Fibroblast of lung (primary cell): Measurements from ENCODE around the gene RAB6A. TPM values are rescaled to one million over a fixed set of nuclear protein-coding genes. Genes with fewer than 3 reads are reported as not detected.
"Not testable (repeated sequence)": the region's sequence is repeated elsewhere in the genome, so short reads cannot be mapped to it uniquely, and the experiment has no call there.

Experiments
- DNase-seq, 2 donors: peaks; one replicate each; pipeline versions ENCODE4 v3.0.0 to v3.0.0-alpha.2; 2010; ENCODE audit warnings: low read depth in 2 of 2
- H2AFZ ChIP-seq: 2 replicates; pipeline ENCODE4 v1.5.1; 2012; ENCODE audit warnings: low read length, control low read depth, inconsistent platforms
- H3K27ac ChIP-seq: 2 replicates; pipeline ENCODE4 v1.5.1; 2011; ENCODE audit warnings: low read length, control low read depth; ENCODE audit not compliant: insufficient read depth
- H3K27me3 ChIP-seq: 2 replicates; pipeline ENCODE4 v1.5.1; 2011; ENCODE audit warnings: mild to moderate bottlenecking, low read length; ENCODE audit not compliant: control insufficient read depth, insufficient read depth
- H3K36me3 ChIP-seq: 2 replicates; pipeline ENCODE4 v1.5.1; 2011; ENCODE audit warnings: low read length; ENCODE audit not compliant: control insufficient read depth, insufficient read depth
- H3K4me1 ChIP-seq: 2 replicates; pipeline ENCODE4 v1.5.1; 2011; ENCODE audit warnings: low read length; ENCODE audit not compliant: control insufficient read depth, insufficient read depth; ENCODE audit errors: extremely low read depth
- H3K4me2 ChIP-seq: 2 replicates; pipeline ENCODE4 v1.5.1; 2011; ENCODE audit warnings: low read length, control low read depth; ENCODE audit not compliant: insufficient read depth; ENCODE audit errors: extremely low read depth
- H3K4me3 ChIP-seq, 4 experiments: fragments of 200-600 bp in 1 of 4; sonication (generic) in 1 of 4; replicated peaks in 1 of 4; 2 replicates each; pipeline ENCODE4 v1.5.1; 2011 to 2016; ENCODE audit warnings: low read length in 4 of 4, low read depth in 3 of 4, mild to moderate bottlenecking in 3 of 4, control low read depth in 2 of 4, inconsistent platforms in 1 of 4, mixed read lengths in 1 of 4; ENCODE audit not compliant: insufficient read depth in 1 of 4; ENCODE audit errors: control extremely low read depth in 1 of 4
- H3K79me2 ChIP-seq: 2 replicates; pipeline ENCODE4 v1.5.1; 2012; ENCODE audit warnings: mild to moderate bottlenecking, low read length, inconsistent platforms; ENCODE audit not compliant: control insufficient read depth, insufficient read depth
- H3K9ac ChIP-seq: 2 replicates; pipeline ENCODE4 v1.5.1; 2011; ENCODE audit warnings: mild to moderate bottlenecking, low read length, control low read depth; ENCODE audit not compliant: insufficient read depth
- H3K9me3 ChIP-seq: 2 replicates; pipeline ENCODE4 v1.5.1; 2012; ENCODE audit warnings: low read depth, low read length; ENCODE audit not compliant: control insufficient read depth, insufficient read depth
- H4K20me1 ChIP-seq: 2 replicates; pipeline ENCODE4 v1.5.1; 2011; ENCODE audit warnings: low read length; ENCODE audit not compliant: control insufficient read depth, insufficient read depth; ENCODE audit errors: extremely low read depth
- EZH2 ChIP-seq: IDR thresholded peaks from 2 replicates; pipeline ENCODE4 v1.5.1; 2012; ENCODE audit warnings: low read length, control low read depth, mild to moderate bottlenecking; ENCODE audit errors: missing control alignments
- polyA plus RNA-seq, 2 donors: library from polyadenylated mRNA; depleted of rRNA in 1 of 2; stranded (reverse) in 1 of 2; unstranded in 1 of 2; fragments of >200 nt; gene quantifications; 2 replicates each; pipeline ENCODE4 v1.2.1, GENCODE V29; 2011 to 2012; ENCODE audit warnings: missing spikeins in 1 of 2
- total RNA-seq: library from RNA; depleted of rRNA; stranded (reverse); fragments of >200 nt; gene quantifications from 2 replicates; pipeline ENCODE4 v1.2.1, GENCODE V29; 2014
- TF ChIP-seq, protein P1 (sequence below), 2 donors: IDR thresholded peaks in 1 of 2; conservative IDR thresholded peaks in 1 of 2; 1 replicate in 1 of 2; 2 replicates in 1 of 2; pipeline ENCODE4 v1.5.1; 2011 to 2012; ENCODE audit warnings: low read length in 2 of 2, control low read depth in 1 of 2, inconsistent platforms in 1 of 2, low read depth in 1 of 2, mild to moderate bottlenecking in 1 of 2

The RAB6A gene
- total and polyA plus RNA-seq, 2 donors (not counting 1 experiment from before 2014, with no cell fraction given), result 103 to 255 TPM

- H3K9ac ChIP-seq, result no peak overlapping the region
- no peak overlapping the region for H2AFZ ChIP-seq
- H3K4me3 ChIP-seq, result no peak overlapping the region
- H3K79me2 ChIP-seq, result peaks cover 89% of the 10 kb centered on the region
- DNase-seq, result no peak
- no peaks in the 10 kb centered on the region for H3K9me3 ChIP-seq
- TF ChIP-seq, protein P1, sequence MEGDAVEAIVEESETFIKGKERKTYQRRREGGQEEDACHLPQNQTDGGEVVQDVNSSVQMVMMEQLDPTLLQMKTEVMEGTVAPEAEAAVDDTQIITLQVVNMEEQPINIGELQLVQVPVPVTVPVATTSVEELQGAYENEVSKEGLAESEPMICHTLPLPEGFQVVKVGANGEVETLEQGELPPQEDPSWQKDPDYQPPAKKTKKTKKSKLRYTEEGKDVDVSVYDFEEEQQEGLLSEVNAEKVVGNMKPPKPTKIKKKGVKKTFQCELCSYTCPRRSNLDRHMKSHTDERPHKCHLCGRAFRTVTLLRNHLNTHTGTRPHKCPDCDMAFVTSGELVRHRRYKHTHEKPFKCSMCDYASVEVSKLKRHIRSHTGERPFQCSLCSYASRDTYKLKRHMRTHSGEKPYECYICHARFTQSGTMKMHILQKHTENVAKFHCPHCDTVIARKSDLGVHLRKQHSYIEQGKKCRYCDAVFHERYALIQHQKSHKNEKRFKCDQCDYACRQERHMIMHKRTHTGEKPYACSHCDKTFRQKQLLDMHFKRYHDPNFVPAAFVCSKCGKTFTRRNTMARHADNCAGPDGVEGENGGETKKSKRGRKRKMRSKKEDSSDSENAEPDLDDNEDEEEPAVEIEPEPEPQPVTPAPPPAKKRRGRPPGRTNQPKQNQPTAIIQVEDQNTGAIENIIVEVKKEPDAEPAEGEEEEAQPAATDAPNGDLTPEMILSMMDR (conservative IDR thresholded peaks at IDR 0.05 in 1 of 2, IDR thresholded peaks at IDR 0.05 in 1 of 2; ENCODE audit: low read depth in 1 of 2, low read length in 2 of 2), result no peak
- TF ChIP-seq EZH2, result no peak
- peaks cover 2% of the 10 kb centered on the region for H4K20me1 ChIP-seq
- no peaks in the 10 kb centered on the region for H3K4me1 ChIP-seq
- H3K36me3 ChIP-seq, result no peaks in the 10 kb centered on the region
- H3K27me3 ChIP-seq, result no peaks in the 10 kb centered on the region
- no peak overlapping the region for H3K27ac ChIP-seq
- H3K4me2 ChIP-seq, result no peak overlapping the region
These were observed 13.1 kb downstream of the RAB6A start for GRCh38 chr11:73747762-73748161.

GRCh38 chr11:73746701-73747100, 14.2 kb downstream of the RAB6A start:
- Histone ChIP-seq H3K27ac (no peak overlapping the region), H3K4me2 (no peak overlapping the region), H3K36me3 (no peaks in the 10 kb centered on the region), H3K9me3 (no peaks in the 10 kb centered on the region), H4K20me1 (peaks cover 2% of the 10 kb centered on the region), H3K4me1 (no peaks in the 10 kb centered on the region), H2AFZ (no peak overlapping the region), H3K27me3 (no peaks in the 10 kb centered on the region), H3K4me3 (no peak overlapping the region), H3K9ac (no peak overlapping the region), H3K79me2 (peaks cover 83% of the 10 kb centered on the region)
- TF ChIP-seq, protein P1 (conservative IDR thresholded peaks at IDR 0.05 in 1 of 2, IDR thresholded peaks at IDR 0.05 in 1 of 2; ENCODE audit: low read depth in 1 of 2, low read length in 2 of 2), result no peak
- TF ChIP-seq EZH2, result no peak
- no peak for DNase-seq

DNA sequence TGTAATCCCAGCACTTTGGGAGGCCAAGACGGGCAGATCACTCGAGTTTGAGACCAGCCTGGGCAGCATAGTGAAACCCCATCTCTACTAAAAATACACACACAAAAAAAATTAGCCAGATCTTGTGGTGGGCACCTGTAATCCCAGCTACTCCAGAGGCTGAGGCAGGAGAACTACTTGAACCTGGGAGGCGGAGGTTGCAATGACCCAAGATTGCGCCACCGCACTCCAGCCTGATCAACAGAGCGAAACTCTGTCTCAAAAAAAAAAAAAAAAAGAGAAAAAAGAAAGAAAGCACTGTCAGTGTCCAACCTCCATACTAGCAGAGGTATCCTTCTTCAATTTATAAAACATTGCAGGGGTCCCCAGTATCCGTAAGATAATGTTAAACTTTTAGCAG, 17.8 kb downstream of the RAB6A start:
- no peak overlapping the region for H3K9ac ChIP-seq
- DNase-seq, result no peak
- H3K4me3 ChIP-seq, result no peak overlapping the region
- no peak overlapping the region for H3K27ac ChIP-seq
- no peak overlapping the region for H2AFZ ChIP-seq
- H3K79me2 ChIP-seq, result peaks cover 72% of the 10 kb centered on the region
- no peaks in the 10 kb centered on the region for H3K4me1 ChIP-seq
- no peaks in the 10 kb centered on the region for H3K9me3 ChIP-seq
- H3K4me2 ChIP-seq, result no peak overlapping the region
- no peaks in the 10 kb centered on the region for H3K27me3 ChIP-seq
- no peak for TF ChIP-seq EZH2
- TF ChIP-seq, protein P1 (conservative IDR thresholded peaks at IDR 0.05 in 1 of 2, IDR thresholded peaks at IDR 0.05 in 1 of 2; ENCODE audit: low read depth in 1 of 2, low read length in 2 of 2), result no peak
- peaks cover 2% of the 10 kb centered on the region for H4K20me1 ChIP-seq
- H3K36me3 ChIP-seq, result no peaks in the 10 kb centered on the region

DNA sequence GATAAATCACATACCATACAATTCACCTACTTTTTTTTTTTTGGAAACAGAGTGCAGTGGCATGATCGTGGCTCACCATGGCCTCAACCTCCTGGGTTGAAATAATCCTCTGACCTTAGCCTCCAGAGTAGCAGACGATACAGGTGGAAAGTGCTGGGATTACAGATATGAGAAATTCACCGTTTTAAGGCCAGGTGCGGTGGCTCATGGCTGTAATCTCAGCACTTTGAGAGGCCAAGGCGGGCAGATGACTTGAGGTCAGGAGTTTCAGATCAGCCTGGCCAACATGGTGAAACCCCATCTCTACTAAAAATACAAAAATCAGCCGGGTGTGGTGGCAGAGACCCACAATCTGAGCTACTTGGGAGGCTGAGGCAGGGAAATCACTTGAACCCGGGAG, 24.9 kb downstream of the RAB6A start:
- H3K36me3 ChIP-seq, H3K9me3 ChIP-seq, H2AFZ ChIP-seq, H4K20me1 ChIP-seq, H3K4me3 ChIP-seq, H3K9ac ChIP-seq, H3K4me2 ChIP-seq, H3K27me3 ChIP-seq, H3K27ac ChIP-seq, DNase-seq, H3K4me1 ChIP-seq: not testable (repeated sequence)
- peaks cover 73% of the 10 kb centered on the region for H3K79me2 ChIP-seq
